Measurements from ENCODE around the gene PAPPA. TPM values are rescaled to one million over a fixed set of nuclear protein-coding genes. Genes with fewer than 3 reads are reported as not detected.

Gene PAPPA
- total RNA-seq, 1 donor from 2014 or later = 1.1 TPM

DNA sequence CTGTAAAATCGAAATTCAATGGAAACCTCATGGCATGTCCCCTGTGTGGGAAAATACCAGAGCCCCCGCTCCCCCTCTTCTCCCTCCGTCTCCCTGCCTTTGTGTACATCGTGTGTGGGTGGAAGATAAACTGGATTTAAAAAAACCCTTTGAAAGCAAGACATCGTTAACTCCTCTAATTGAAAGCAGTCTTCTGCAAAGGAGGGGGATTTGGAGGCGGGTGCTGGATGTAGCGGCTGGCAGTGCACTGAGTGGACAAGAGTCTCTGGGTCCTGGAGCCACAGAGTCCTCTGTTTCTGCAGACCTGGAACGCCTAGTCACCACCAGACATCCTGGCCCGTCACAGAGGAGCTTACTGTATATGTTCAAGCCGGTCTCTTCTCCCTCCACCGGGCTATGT lies 169.4 kb downstream of the PAPPA start:
- intact Hi-C loops (cut with DNase I) = no loop called here
- DNase-seq (ENCODE audit: missing footprints) (no peak), ATAC-seq (no peak)

DNA sequence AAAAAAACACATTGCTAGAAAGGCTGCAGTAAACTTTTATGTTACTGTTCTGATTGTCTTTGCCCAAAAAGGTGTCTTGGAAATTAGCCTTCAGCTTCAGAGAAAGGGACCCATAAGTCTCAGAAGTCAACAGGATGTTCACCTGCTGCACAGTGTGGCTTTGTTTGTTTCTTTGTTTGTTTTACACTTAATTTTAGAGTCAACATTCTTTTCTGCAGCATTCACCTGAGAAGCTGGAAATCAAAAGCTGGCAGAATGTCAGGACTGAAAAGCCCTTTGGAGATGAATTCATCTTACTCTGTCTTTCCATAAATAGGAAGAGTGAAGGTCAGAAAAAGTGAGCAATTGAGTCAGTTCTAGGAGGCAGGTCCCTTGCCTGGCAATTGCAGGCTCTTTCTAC lies 170.0 kb downstream of the PAPPA start:
- ATAC-seq = no peak
- intact Hi-C loops (cut with DNase I) = no loop called here
- DNase-seq (ENCODE audit: missing footprints) = no peak

DNA sequence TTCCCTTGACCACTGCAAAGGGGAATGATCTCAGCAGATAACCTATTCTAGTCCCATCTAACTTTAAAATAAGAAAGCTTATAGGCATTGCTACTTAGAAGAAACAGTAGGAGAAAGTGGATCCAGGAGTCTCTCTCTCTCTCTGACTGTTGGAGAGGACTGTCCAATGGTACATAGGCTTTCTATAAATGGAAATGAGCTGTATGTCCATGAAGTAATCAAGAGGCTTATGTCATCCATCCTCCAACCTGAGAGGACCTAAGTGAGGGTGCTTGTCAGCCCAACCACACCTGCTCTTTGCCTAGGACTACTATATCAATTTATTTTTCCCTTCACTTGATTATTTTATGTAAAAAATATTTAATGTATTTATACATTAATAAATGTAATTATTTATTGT lies 172.3 kb downstream of the PAPPA start:
- intact Hi-C loops (cut with DNase I) = no loop called here
- ATAC-seq (no peak), DNase-seq (ENCODE audit: missing footprints) (no peak)

DNA sequence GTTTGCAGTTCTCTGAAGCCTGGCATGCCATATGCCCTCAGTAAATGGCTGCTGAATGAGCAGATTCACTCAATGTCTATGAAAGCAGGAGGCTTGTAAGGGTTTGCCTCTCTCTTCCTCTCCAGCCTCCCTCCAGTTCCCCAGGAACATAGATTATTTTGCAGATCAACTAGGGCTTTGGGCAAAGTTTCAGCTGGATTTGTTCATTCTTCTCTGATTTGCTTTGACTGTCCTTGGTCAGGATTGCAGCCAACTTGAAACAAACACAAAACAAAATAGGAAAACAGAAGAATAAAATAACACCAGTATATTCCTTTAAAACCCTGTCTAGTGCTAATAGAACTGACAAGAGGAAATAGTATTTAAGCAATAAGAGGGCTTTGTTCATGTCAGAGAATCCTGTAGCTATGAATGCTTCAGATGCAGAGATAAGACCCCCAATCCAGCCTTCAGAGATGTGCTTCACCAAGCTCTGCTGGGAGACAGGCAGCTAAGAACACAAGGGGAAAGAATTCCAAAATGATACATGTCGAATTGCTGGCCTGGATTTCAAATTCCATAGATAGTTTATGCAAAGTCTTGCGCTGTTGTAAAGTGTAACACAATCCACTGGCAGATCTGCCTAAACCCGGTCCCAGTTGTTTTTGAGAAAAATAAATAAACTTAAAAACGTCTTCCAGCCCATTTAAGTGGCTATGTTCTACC lies 174.3 kb downstream of the PAPPA start:
- intact Hi-C loops (cut with DNase I) = no loop called here
- ATAC-seq (no peak), DNase-seq (ENCODE audit: missing footprints) (no peak)

DNA sequence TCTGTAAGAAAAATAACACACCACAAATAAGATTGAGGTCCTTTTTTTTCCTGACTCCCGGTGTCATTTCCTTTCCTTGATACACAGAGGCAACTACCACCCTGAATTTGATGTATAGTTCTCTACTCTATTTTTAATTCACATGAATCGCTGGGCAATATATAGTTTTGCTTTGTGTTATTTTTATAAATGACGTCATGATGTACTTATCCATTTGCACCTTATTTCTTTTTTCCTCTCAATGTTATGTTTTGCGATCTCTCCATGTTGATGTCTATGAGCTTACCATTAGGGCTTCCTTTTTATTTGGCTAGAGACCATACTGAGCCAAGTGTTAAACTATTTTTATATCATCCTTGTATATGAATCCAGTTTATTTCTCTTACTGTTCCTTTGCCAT lies 175.9 kb downstream of the PAPPA start:
- intact Hi-C loops (cut with DNase I) = no loop called here
- ATAC-seq = no peak
- no peak for DNase-seq (ENCODE audit: missing footprints)

DNA sequence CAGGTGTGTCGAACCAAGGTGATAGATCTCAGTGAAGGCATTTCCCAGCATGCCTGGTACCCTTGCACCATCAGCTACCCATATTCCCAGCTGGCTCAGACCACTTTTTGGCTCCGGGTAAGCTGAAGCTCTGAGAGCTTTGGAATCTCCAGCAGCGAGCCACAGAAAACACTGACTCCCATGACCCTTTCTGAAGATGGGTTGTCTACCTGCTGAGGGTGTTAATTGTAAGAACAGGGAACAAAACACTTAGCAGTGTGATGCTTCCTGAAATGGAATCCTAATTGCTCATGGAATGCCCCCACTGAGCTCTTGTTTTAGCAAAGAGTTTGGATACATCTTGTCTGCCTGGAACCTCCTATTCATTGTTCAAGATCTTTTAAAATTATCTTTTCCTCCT lies 177.7 kb downstream of the PAPPA start:
- intact Hi-C loops (cut with DNase I) = no loop called here
- DNase-seq (ENCODE audit: missing footprints) = no peak
- ATAC-seq = no peak

DNA sequence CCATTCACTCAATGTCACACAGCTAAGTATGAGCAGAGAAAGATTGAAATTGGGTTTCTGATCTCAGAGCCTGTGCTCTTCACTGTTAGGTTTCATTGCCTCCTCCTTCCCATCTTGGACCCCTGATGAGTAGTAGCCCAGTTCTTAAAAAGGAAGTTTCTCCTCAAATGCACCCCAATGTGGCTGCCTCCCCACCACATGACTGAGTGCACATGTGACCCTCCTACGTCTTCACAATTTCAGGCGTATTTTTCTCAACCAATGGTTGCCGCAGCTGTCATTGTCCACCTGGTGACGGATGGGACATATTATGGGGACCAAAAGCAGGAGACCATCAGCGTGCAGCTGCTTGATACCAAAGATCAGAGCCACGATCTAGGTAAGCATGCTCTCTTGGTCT lies 178.5 kb downstream of the PAPPA start:
- ATAC-seq = no peak
- intact Hi-C loops (cut with DNase I) = no loop called here

DNA sequence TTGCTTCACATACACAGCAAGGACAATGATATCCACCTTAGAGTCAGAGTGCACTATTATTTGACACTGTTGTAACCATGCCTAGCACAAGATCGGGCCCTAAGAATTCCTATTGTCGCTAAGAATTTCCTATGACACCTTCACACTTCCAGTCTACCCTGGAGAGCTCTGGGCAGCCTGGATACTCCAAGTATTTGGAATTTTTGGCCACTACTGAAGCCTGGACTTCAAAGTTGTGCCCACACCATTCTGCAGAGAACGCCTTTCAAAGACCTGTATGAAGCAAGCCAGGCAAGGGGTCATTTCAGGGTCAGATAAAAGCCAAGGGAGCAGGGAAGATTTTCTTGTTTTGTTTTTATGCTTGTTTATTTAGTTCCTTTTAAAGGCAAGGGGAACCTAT lies 179.7 kb downstream of the PAPPA start:
- DNase-seq (ENCODE audit: missing footprints) = no peak
- intact Hi-C loops (cut with DNase I) = no loop called here
- no peak for ATAC-seq

More for the DNA sequence above, 178.5 kb downstream of the PAPPA start:
- no peak for DNase-seq (ENCODE audit: missing footprints)

DNA sequence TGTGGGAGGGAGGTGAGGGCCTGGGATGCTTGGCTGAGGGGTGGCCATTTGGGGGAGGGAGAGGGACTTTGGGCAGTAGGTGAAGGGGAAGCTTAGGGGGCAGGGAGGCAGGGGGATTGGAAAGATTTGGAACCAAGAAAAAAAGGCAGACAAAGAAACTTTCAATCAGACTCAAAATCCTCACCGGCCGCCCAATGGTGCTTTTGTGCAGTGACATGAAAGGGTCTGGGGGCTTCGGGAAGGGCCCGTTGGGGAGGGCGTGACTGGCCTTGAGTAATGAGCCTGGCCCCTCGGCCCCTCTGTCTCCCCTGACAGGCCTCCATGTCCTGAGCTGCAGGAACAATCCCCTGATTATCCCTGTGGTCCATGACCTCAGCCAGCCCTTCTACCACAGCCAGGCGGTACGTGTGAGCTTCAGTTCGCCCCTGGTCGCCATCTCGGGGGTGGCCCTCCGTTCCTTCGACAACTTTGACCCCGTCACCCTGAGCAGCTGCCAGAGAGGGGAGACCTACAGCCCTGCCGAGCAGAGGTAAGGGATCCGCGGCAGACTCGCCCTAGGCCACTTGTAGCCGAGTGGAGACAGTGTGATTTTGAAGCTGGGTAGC lies 181.1 kb downstream of the PAPPA start:
- intact Hi-C loops (cut with DNase I) = no loop called here
- DNase-seq (ENCODE audit: missing footprints) = no peak
- no peak for ATAC-seq

DNA sequence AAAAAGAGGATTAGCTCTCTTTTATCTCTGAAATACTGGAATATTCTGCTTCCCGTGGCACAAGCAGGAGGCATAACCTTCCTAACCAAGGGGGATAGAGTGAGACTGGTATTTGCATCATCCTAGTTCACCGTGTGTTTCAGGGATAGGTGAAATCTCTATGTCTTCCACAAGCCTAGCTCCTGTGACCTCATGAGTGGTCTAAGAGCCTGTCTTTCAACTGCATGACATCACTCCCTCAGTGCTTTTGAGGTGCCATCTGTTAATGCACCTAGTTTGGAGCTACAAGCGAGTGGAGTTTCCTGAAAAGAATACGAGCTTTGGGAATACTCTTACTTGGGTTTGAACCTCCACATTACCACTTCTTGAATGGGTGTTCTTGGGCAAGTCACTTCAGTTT lies 181.8 kb downstream of the PAPPA start:
- intact Hi-C loops (cut with DNase I) = no loop called here
- ATAC-seq (no peak), DNase-seq (ENCODE audit: missing footprints) (no peak)

DNA sequence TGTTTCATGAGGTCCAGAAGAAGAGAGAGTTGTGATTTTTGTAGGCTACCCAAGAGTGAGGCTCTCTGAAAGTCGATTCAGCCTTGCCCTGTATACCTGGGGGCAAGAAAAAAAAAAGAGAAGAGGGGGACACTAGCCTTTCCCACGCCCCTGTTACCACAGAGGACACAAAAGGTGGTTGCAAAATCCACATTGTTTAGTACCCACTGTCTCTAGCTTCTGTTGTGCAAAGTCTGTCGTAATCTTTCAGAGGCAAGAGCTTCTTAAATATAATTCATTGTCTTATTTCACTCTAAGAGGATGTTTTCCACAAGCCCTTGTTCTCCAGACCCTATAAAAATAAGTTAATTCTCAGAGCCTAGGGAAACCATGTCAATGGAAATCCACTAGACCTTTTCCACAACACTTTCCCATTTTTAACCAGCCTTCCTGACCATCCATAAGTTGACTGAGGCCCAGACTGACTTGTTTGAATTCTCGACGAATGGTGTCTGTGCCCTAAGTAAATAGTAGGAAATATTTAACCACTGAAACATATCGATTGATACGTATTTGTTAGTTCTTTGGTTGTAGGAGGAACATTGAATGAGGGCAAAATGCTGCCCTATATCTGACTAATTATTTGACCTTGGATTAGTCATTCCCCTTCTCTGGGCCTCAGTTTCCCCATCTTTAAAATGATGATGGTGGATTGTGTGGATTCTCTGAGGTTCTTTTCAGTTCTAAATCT lies 182.7 kb downstream of the PAPPA start:
- intact Hi-C loops (cut with DNase I) = no loop called here
- no peak for ATAC-seq
- no peak for DNase-seq (ENCODE audit: missing footprints)

DNA sequence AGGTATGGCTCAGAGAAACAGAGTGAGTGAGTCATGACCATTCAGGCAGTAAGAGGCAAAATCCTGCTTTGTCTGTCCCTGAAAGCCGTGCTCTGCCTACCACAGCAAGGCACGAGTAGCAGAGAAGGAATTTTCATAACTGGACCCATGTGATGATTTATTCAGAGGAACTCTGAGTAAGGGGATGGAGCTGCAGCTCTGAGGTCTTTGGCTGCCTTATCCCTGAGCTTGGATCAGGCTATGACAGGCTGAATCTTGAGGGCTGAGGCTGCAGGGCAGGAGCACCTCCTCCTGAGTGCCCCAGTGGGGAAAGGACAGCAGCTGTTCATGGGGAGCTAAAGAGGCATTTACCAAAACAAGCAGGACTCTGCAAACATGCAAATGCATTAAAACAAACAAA lies 183.4 kb downstream of the PAPPA start:
- ATAC-seq (peak; percentile 49), DNase-seq (ENCODE audit: missing footprints) (no peak)
- intact Hi-C loops (cut with DNase I) = no loop called here

DNA sequence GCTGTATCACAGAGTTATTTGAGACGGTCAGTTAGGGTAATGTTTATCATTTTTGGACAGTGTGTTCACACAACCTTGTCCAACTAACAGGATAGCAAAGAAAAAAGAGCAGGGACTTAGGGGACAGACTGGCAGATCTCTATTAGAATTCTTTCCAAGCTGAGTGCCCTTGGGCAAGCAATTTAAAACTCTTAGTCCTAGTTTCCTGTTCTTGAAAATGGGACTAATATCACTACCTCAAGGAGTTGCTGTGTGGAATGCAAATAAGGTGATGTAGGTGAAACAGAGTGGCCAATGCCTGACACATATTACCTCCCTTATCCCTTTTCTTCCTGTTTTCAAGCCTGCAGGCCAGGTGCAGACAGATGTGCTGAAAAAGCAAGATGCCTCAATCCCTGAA lies 186.7 kb downstream of the PAPPA start:
- no peak for DNase-seq (ENCODE audit: missing footprints)
- intact Hi-C loops (cut with DNase I) = loop anchor here (10.0 kb wide), 1 partner anchor 175 kb away; no protein-coding TSS in a partner anchor
- no peak for ATAC-seq

DNA sequence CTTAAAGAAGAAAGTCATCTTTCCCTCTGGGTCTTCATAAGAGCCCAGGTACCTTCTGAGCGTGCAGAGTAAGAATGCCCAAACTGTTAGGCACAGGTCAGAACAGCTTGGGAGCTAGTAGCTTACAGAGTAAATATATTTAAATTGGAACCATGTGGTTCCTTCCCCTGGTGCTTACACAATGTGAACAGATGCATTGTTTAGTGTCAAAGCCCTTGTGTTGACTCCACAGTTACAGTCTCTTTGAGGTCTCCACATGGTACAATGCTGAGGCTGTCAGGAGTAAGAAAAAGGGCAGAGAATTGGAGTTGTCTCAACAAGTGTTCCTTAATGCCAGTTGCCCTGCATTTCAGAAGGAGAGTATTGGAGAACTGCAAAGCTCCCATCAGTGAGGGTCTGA lies 188.5 kb downstream of the PAPPA start:
- intact Hi-C loops (cut with DNase I) = loop anchor here (10.0 kb wide), 1 partner anchor 177 kb away; no protein-coding TSS in a partner anchor
- no peak for DNase-seq (ENCODE audit: missing footprints)
- no peak for ATAC-seq

DNA sequence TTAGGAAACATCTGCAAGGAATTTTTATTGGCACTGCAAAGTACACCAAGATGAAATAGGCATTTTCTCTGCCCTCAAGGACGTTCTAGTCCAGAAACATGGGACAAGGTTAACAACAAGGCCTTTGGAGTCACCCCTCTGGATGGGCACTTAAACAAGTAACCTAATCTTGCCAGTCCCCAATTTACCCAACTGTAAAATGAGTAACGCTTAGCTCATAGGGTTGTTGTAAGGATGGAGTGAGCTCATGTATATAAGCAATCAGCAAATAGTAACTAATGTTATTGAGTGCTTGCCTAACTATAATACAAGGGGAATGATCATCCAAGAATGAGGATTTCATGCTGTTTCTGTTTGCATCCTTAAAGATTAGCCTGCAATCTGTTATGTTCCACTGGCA lies 189.3 kb downstream of the PAPPA start:
- intact Hi-C loops (cut with DNase I) = loop anchor here (10.0 kb wide), 1 partner anchor 178 kb away; no protein-coding TSS in a partner anchor
- ATAC-seq = no peak
- no peak for DNase-seq (ENCODE audit: missing footprints)

DNA sequence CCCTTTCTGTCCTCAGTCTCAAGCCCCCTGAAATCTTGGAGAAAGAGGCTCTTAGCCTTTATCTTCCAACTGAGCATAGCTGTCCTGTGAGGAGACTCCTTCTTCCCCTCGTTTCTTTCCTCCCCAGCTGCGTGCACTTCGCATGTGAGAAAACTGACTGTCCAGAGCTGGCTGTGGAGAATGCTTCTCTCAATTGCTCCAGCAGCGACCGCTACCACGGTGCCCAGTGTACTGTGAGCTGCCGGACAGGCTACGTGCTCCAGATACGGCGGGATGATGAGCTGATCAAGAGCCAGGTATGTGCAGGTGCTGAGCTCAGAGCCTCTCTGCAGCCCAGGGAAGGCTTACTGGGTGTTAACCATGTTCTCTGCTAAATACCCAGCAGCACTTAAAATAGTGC lies 190.8 kb downstream of the PAPPA start:
- no peak for ATAC-seq
- no peak for DNase-seq (ENCODE audit: missing footprints)
- intact Hi-C loops (cut with DNase I) = loop anchor here (10.0 kb wide), 1 partner anchor 180 kb away; no protein-coding TSS in a partner anchor

DNA sequence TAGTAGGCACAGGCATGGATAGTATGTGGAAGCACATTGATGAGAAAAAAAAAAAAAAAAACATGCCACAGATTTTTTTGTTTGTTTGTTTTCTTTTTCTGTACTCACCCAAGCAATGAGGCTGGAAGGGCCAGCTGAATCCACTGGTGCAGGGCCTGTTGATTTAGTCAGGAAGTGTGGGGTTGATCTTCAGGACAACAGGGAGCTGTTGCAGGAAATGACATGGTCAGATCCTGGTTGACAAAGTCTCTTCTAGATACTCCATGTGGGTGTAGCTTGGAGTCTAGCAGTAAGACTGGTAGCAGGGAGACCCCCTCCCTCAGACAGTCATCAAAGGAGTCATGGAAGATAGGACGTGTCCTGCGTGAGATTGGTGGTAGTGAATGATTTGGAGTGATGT lies 191.8 kb downstream of the PAPPA start:
- ATAC-seq = no peak

DNA sequence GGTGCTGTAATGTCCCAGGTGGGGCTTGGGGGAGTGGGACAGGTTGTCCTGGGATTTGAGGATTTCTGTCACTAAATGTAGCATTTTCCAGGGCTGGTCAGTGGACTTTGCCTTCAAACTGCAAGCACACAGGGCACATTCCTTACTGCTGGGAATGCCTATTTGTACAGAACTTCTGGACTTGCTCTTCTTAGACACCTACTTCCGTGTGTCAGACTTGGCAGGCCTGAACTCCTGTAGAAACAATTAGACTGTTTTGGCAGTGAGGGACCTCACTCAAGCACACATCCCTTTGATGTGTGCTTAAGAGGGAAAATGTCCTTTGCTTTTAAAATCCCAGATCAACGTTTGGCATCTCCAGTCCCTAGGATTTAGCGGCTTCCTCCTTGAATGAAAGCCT lies 192.2 kb downstream of the PAPPA start:
- ATAC-seq (peak; percentile 74), DNase-seq (ENCODE audit: missing footprints) (no peak)
- intact Hi-C loops (cut with DNase I) = loop anchor here (10.0 kb wide), 1 partner anchor 181 kb away; no protein-coding TSS in a partner anchor

More for the DNA sequence above, 191.8 kb downstream of the PAPPA start:
- no peak for DNase-seq (ENCODE audit: missing footprints)
- intact Hi-C loops (cut with DNase I) = loop anchor here (10.0 kb wide), 1 partner anchor 181 kb away; no protein-coding TSS in a partner anchor

DNA sequence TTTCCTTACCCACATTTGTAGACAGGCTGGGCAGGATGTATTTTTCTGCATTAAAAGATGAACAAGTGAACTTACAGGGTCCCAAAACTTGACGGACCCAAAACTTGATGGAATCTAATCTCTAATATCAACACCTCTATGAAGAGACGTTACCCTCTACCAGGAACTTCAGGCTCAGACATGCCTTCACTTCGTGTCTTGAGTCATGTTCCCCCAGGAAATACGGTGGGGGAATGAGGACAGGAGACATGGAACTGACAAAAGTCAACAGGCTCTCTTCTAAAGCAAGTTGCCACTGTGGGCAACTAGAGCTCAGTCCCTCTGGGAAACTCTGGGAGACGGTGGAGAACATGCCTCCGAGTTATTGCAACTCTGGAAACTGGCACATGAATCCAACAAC lies 196.1 kb downstream of the PAPPA start:
- intact Hi-C loops (cut with DNase I) = loop anchor here (10.0 kb wide), 2 partner anchors 185 to 225 kb away; no protein-coding TSS in a partner anchor
- ATAC-seq (no peak), DNase-seq (ENCODE audit: missing footprints) (no peak)

DNA sequence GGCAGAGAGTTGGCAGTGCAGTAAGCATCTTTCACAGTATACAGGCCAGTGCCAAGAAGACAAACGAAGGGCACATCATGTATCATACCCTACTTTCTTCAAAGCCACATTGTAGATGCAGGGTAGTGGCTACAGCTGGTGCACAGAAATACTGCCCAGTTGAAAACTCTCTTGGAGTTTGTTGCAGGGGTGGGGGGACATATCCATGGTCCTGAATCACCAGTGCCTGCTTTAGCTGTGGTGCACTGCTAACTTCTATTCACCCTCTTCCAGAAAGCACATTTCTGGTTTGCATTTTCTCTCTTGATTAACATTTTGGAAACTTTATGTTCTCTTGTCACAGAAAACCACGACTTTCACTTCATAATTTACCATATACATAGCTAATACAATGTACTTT lies 196.6 kb downstream of the PAPPA start:
- intact Hi-C loops (cut with DNase I) = loop anchor here (10.0 kb wide), 1 partner anchor 225 kb away; no protein-coding TSS in a partner anchor
- DNase-seq (ENCODE audit: missing footprints) = no peak
- ATAC-seq = no peak

Data from Right ventricle myocardium inferior (tissue), 1 donor.